Prostate gland (tissue), 2 donors: ENCODE measurements around the gene KREMEN1.

Source experiments
- CTCF ChIP-seq, 4 experiments: fragments of 200-600 bp in 2 of 4; fragments of 450-650 bp in 2 of 4; sonication (generic) in 2 of 4; IDR thresholded peaks; 1 replicate in 3 of 4; 2 replicates in 1 of 4; pipeline ENCODE4 v1.5.1; 2016 to 2019; ENCODE audit warnings: antibody characterized with exemption in 4 of 4, mild to moderate bottlenecking in 2 of 4, moderate library complexity in 2 of 4
- POLR2A ChIP-seq: fragments of 450-650 bp; IDR thresholded peaks from one replicate; pipeline ENCODE4 v1.6.1; 2016; ENCODE audit warnings: antibody characterized with exemption, mild to moderate bottlenecking
- POLR2AphosphoS5 ChIP-seq: sonication (generic); formaldehyde crosslinking; IDR thresholded peaks from one replicate; pipeline ENCODE4 v1.6.1; 2017; ENCODE audit warnings: antibody characterized with exemption

GRCh38 chr22:29087012-29087411, 14.2 kb downstream of the KREMEN1 start:
- TF ChIP-seq POLR2AphosphoS5 (no peak), CTCF (IDR thresholded peaks at IDR 0.05) (no peak), POLR2A (no peak)
